HEK293 (cell line): Measurements from ENCODE around the gene DNAJB5.

Experiments
- CTCF ChIA-PET: fragments of 350-600 bp; formaldehyde crosslinking; extraction: SDS; loops from one replicate; lab custom pipeline; 2021; ENCODE audit warnings: antibody characterized with exemption; lab: Yijun Ruan, JAX
- POLR2A ChIA-PET: fragments of 300-600 bp; formaldehyde crosslinking; extraction: SDS; loops from one replicate; lab custom pipeline; 2020; ENCODE audit warnings: antibody characterized with exemption, inconsistent platforms; lab: Yijun Ruan, JAX
- H3K27ac ChIP-seq: fragments of 200-500 bp; sonication (Bioruptor generic); 2 replicates; pipeline ENCODE4 v1.5.1; 2014; ENCODE audit warnings: low read depth, low read length, control low read depth, inconsistent platforms; ENCODE audit errors: extremely low read depth
- H3K36me3 ChIP-seq, 2 experiments: fragments of 200-500 bp in 1 of 2; sonication (Bioruptor generic) in 1 of 2; 1 replicate in 1 of 2; 2 replicates in 1 of 2; pipeline ENCODE4 v1.5.1; 2014 to 2017; ENCODE audit warnings: inconsistent platforms in 2 of 2, low read length in 2 of 2; ENCODE audit not compliant: control insufficient read depth in 2 of 2, insufficient read depth in 1 of 2
- H3K4me1 ChIP-seq: fragments of 200-500 bp; sonication (Bioruptor generic); 2 replicates; pipeline ENCODE4 v1.5.1; 2014; ENCODE audit warnings: mild to moderate bottlenecking, low read length, inconsistent platforms; ENCODE audit not compliant: control insufficient read depth, insufficient read depth
- H3K4me3 ChIP-seq: 2 replicates; pipeline ENCODE4 v1.5.1; 2011; ENCODE audit warnings: low read depth, mild to moderate bottlenecking, control low read depth, low read length, moderate library complexity
- H3K9me3 ChIP-seq: fragments of 200-500 bp; sonication (Bioruptor generic); 2 replicates; pipeline ENCODE4 v1.5.1; 2014; ENCODE audit warnings: low read depth, low read length, inconsistent platforms; ENCODE audit not compliant: control insufficient read depth, insufficient read depth
- FEZF1 ChIP-seq: fragments of 450-650 bp; formaldehyde crosslinking; IDR thresholded peaks from 2 replicates; pipeline ENCODE4 v1.5.1; 2016; ENCODE audit warnings: missing biosample characterization, missing genetic modification characterization
- GLIS1 ChIP-seq: fragments of 450-650 bp; formaldehyde crosslinking; IDR thresholded peaks from 2 replicates; pipeline ENCODE4 v1.5.1; 2016; ENCODE audit warnings: missing biosample characterization, missing genetic modification characterization
- PBX3 ChIP-seq: sonication (generic); formaldehyde crosslinking; IDR thresholded peaks from 2 replicates; pipeline ENCODE4 v1.8.1; 2022; ENCODE audit warnings: mild to moderate bottlenecking, moderate library complexity, missing genetic modification reagents
- SCRT1 ChIP-seq: fragments of 450-650 bp; formaldehyde crosslinking; IDR thresholded peaks from 2 replicates; pipeline ENCODE4 v1.5.1; 2016; ENCODE audit warnings: missing biosample characterization, missing genetic modification characterization, borderline replicate concordance
- SCRT2 ChIP-seq: fragments of 450-650 bp; formaldehyde crosslinking; IDR thresholded peaks from 2 replicates; pipeline ENCODE4 v1.5.1; 2016; ENCODE audit warnings: missing biosample characterization, missing genetic modification characterization
- YY2 ChIP-seq: fragments of 450-650 bp; formaldehyde crosslinking; IDR thresholded peaks from 2 replicates; pipeline ENCODE4 v1.5.1; 2016; ENCODE audit warnings: missing biosample characterization, missing genetic modification characterization
- ZBTB20 ChIP-seq: fragments of 450-650 bp; formaldehyde crosslinking; IDR thresholded peaks from 2 replicates; pipeline ENCODE4 v1.5.1; 2016; ENCODE audit warnings: missing biosample characterization, missing genetic modification characterization
- ZBTB21 ChIP-seq: fragments of 450-650 bp; formaldehyde crosslinking; IDR thresholded peaks from 2 replicates; pipeline ENCODE4 v1.5.1; 2017; ENCODE audit warnings: missing biosample characterization, missing genetic modification characterization
- ZNF398 ChIP-seq: fragments of 450-650 bp; formaldehyde crosslinking; IDR thresholded peaks from 2 replicates; pipeline ENCODE4 v1.5.1; 2017; ENCODE audit warnings: missing biosample characterization, missing genetic modification characterization
- ZNF555 ChIP-seq: fragments of 450-650 bp; formaldehyde crosslinking; conservative IDR thresholded peaks from 2 replicates; pipeline ENCODE4 v1.5.1; 2017; ENCODE audit warnings: missing biosample characterization, mild to moderate bottlenecking, missing genetic modification characterization, inconsistent platforms
- ZNF585B ChIP-seq: fragments of 450-650 bp; formaldehyde crosslinking; IDR thresholded peaks from 2 replicates; pipeline ENCODE4 v1.5.1; 2016; ENCODE audit warnings: missing biosample characterization, missing genetic modification characterization
- ZNF623 ChIP-seq: fragments of 450-650 bp; formaldehyde crosslinking; IDR thresholded peaks from 2 replicates; pipeline ENCODE4 v1.5.1; 2016; ENCODE audit warnings: missing biosample characterization, missing genetic modification characterization
- ZNF629 ChIP-seq: fragments of 450-650 bp; formaldehyde crosslinking; IDR thresholded peaks from 2 replicates; pipeline ENCODE4 v1.5.1; 2017; ENCODE audit warnings: missing biosample characterization, missing genetic modification characterization

Gene DNAJB5

GRCh38 chr9:35035851-35036701 is 46.5 kb downstream of the DNAJB5 start (continued):
- TF ChIP-seq ZNF585B (tag by site-specific recombination), result no peak
- TF ChIP-seq ZNF398 (tag by site-specific recombination), result no peak
- no peak for TF ChIP-seq ZNF555 (tag by site-specific recombination)
- no peak for TF ChIP-seq PBX3 (CRISPR knock-in tag)

GRCh38 chr9:35042081-35042604 is 52.6 kb downstream of the DNAJB5 start:
- Histone ChIP-seq H3K36me3 (peaks cover 0 to 9% of the 10 kb centered on the region in 2 experiments; a peak in 1 of 3 replicates), H3K4me1 (no peaks in the 10 kb centered on the region), H3K27ac (no peak overlapping the region), H3K9me3 (no peaks in the 10 kb centered on the region)
- TF ChIP-seq ZNF623 (tag by site-specific recombination) (no peak), ZBTB21 (no peak), ZNF629 (0 out of 2 replicates have a peak, but pooled peaks have one; percentile 39)
- TF ChIP-seq, all 188 proteins: peak for 1
- CTCF ChIA-PET, result interaction anchor here (0.6 to 2.6 kb wide), 5 partner anchors 8 to 175 kb away, joined by 3 to 28 read pairs (median 4); no protein-coding TSS in a partner anchor
- POLR2A ChIA-PET, result no interaction called here
- H3K4me3 ChIP-seq, result no peak overlapping the region

- no peaks in the 10 kb centered on the region for H3K9me3 ChIP-seq
- H3K4me3 ChIP-seq, result no peak overlapping the region
- H3K36me3 ChIP-seq, result peaks cover 0 to 9% of the 10 kb centered on the region in 2 experiments; a peak in 1 of 3 replicates
Measured at GRCh38 chr9:35042891-35043545, 53.5 kb downstream of the DNAJB5 start.

GRCh38 chr9:35044071-35044470 is 54.5 kb downstream of the DNAJB5 start:
- H3K27ac ChIP-seq, result no peak overlapping the region
- H3K4me1 ChIP-seq, result no peaks in the 10 kb centered on the region
- no peaks in the 10 kb centered on the region for H3K9me3 ChIP-seq
- CTCF ChIA-PET, result interaction anchor here (0.6 to 1.7 kb wide), 7 partner anchors 7 to 715 kb away, joined by 3 to 8 read pairs (median 3); no protein-coding TSS in a partner anchor
- TF ChIP-seq YY2, result no peak
- peak; percentile 27; the same call in 1 of the 2 replicates for TF ChIP-seq GLIS1
- no peak for TF ChIP-seq FEZF1 (tag by site-specific recombination)
- H3K36me3 ChIP-seq, result peaks cover 0 to 14% of the 10 kb centered on the region in 2 experiments; a peak in 2 of 3 replicates
- H3K4me3 ChIP-seq, result no peak overlapping the region
- POLR2A ChIA-PET, result interaction anchor here (0.5 to 1.0 kb wide), 2 partner anchors 9 to 28 kb away, joined by 3 to 4 read pairs; partner anchors contain the start of gene VCP

More at GRCh38 chr9:35042891-35043545, 53.5 kb downstream of the DNAJB5 start:
- POLR2A ChIA-PET, result no interaction called here
- CTCF ChIA-PET, result interaction anchor here (0.5 to 1.4 kb wide), 4 partner anchors 8 to 176 kb away, joined by 3 to 4 read pairs (median 3); no protein-coding TSS in a partner anchor
- Histone ChIP-seq H3K4me1 (no peaks in the 10 kb centered on the region), H3K27ac (no peak overlapping the region)
- TF ChIP-seq SCRT1 (tag by site-specific recombination) (peak; percentile 67; the same call in 1 of the 2 replicates), GLIS1 (peak; percentile 21; the same call in 1 of the 2 replicates), ZBTB20 (tag by site-specific recombination) (no peak), SCRT2 (tag by site-specific recombination) (peak; percentile 78)
